ENCODE measurements around the gene RASAL2. TPM values are rescaled to one million over a fixed set of nuclear protein-coding genes. Genes with fewer than 3 reads are reported as not detected.

The RASAL2 gene
- total RNA-seq (2012; rRNA removed) (19.2 and 20.6 TPM in 2 replicates), polyA plus RNA-seq (2012; rRNA removed) (12.9 and 13.1 TPM in 2 replicates), Bru-seq, nascent RNA (percentile 82 among the genes with signal in this experiment), BruChase-seq, experiment 1, labeled RNA remaining after a 6-hour chase (percentile 57 among the genes with signal in this experiment), BruChase-seq, experiment 2, labeled RNA remaining after a 2-hour chase (percentile 68 among the genes with signal in this experiment)
- polyA plus RNA-seq (2012; cell fraction: cytosol; rRNA removed) = 5.1 TPM in 2 replicates
- 26.8 and 71.5 TPM in 2 replicates for polyA plus RNA-seq (2012; cell fraction: nucleus; rRNA removed; ENCODE audit: low replicate concordance)
- long read RNA-seq, partial matches to known transcripts = 8 of 10 reads
- long read RNA-seq, other reads (novel, unspliced or antisense) = 2 of 10 reads

- in situ Hi-C loops (cut with MboI; ENCODE audit: low sequenced_read_pairs) (no loop called here), dilution Hi-C loops (cut with HindIII; ENCODE audit: low sequenced_read_pairs, unreplicated experiment) (no loop called here), intact Hi-C loops (cut with micrococcal nuclease) (loop anchor here (1.0 to 5.0 kb wide), 5 partner anchors 37 to 189 kb away; no protein-coding TSS in a partner anchor)
- Histone ChIP-seq H3K4me2 (ENCODE audit: low read depth, low read length) (peak within 1 kb of the TSS; percentile 97), H3K27ac (ENCODE audit: insufficient read depth, low read length) (peak within 1 kb of the TSS; percentile 70), H2AK9ac (replicated peaks; ENCODE audit: low read depth, low read length, poor library complexity) (peak within 1 kb of the TSS; percentile 95), H4K5ac (ENCODE audit: low read depth, low read length) (peak within 1 kb of the TSS; percentile 23; the same call in 1 of the 2 replicates), H3K18ac (ENCODE audit: low read depth, low read length) (peak within 1 kb of the TSS; percentile 28), H2AFZ (replicated peaks; ENCODE audit: low read length, poor library complexity) (peak within 1 kb of the TSS; percentile 96), H4K91ac (ENCODE audit: insufficient read depth, low read depth, low read length) (peak within 1 kb of the TSS; percentile 53), H3K23ac (ENCODE audit: low read depth, low read length) (peak within 1 kb of the TSS; percentile 82), H3K56ac (ENCODE audit: extremely low read depth, insufficient read depth, low read length) (peak within 1 kb of the TSS; percentile 88), H2BK20ac (ENCODE audit: low read depth, low read length) (0 out of 2 replicates have a peak within 1 kb of the TSS, but pooled peaks have one; percentile 9), H3K9me1 (ENCODE audit: insufficient read depth, low read length) (no peaks in the 10 kb centered on the region; the same call in 1 of the 2 replicates), H2BK5ac (ENCODE audit: low read depth, low read length, poor library complexity, severe bottlenecking) (peak within 1 kb of the TSS; percentile 89), H4K20me1 (ENCODE audit: insufficient read depth, low read length) (no peaks in the 10 kb centered on the region; the same call in 1 of the 2 replicates), H3K9ac (ENCODE audit: low read depth, low read length) (peak within 1 kb of the TSS; percentile 72), H3K4me1 (ENCODE audit: control insufficient read depth, insufficient read depth, low read length) (peaks cover 9% of the 10 kb centered on the region; the same call in 1 of the 2 replicates), H3K4me3 (ENCODE audit: insufficient read depth, low read depth, low read length) (peak within 1 kb of the TSS; percentile 77), H2AK5ac (ENCODE audit: low read depth, low read length) (peak within 1 kb of the TSS; percentile 50; the same call in 1 of the 2 replicates), H3K36me3 (ENCODE audit: control insufficient read depth, insufficient read depth, low read length) (no peaks in the 10 kb centered on the region), H2BK15ac (ENCODE audit: low read depth, low read length) (peak within 1 kb of the TSS; percentile 0; the same call in 1 of the 3 replicates), H3K14ac (replicated peaks; ENCODE audit: low read depth, low read length) (peak within 1 kb of the TSS; percentile 82), H3K79me1 (ENCODE audit: low read depth in 1 of 2, low read length in 2 of 2) (peaks cover 10 to 34% of the 10 kb centered on the region in 2 experiments), H3K27me3 (ENCODE audit: control insufficient read depth, insufficient read depth, low read length) (no peaks in the 10 kb centered on the region), H3K9me3 (ENCODE audit: control insufficient read depth, insufficient read depth, low read length) (no peaks in the 10 kb centered on the region), H4K8ac (ENCODE audit: low read depth in 2 of 2, low read length in 2 of 2) (peak within 1 kb of the TSS; percentile 22 to 83; a peak in 3 of 4 replicates), H2BK120ac (ENCODE audit: low read depth, low read length) (peak within 1 kb of the TSS; percentile 73), H3K4ac (ENCODE audit: low read depth, low read length) (peak within 1 kb of the TSS; percentile 74)
- ATAC-seq (ENCODE audit: low read depth) (peak; percentile 76), DNase-seq (peak; percentile 46)
- no TSS peak for BruUV-seq (replicated peaks)
- CTCF ChIA-PET = interaction anchor here (0.6 to 2.6 kb wide), 4 partner anchors 8 to 85 kb away, joined by 3 to 10 read pairs (median 7); no protein-coding TSS in a partner anchor
- TF ChIP-seq CTCF (conservative IDR thresholded peaks at IDR 0.05; ENCODE audit: low read depth, low read length) = peak; percentile 34
- TF ChIP-seq CEBPB (IDR thresholded peaks at IDR 0.05; ENCODE audit: low read depth, low read length) = no peak
- TF ChIP-seq MAFK (IDR thresholded peaks at IDR 0.05; ENCODE audit: low read depth, low read length) = no peak
- TF ChIP-seq POLR2A (IDR thresholded peaks at IDR 0.05; ENCODE audit: low read depth, low read length) = peak; percentile 14; the same call in 1 of the 2 replicates
- no peak for TF ChIP-seq USF2 (IDR thresholded peaks at IDR 0.05; ENCODE audit: low read depth, low read length)
- no peak for TF ChIP-seq MXI1 (IDR thresholded peaks at IDR 0.05; ENCODE audit: borderline replicate concordance, low read depth, low read length)
- peak; percentile 33; the same call in 1 of the 2 replicates for TF ChIP-seq RAD21 (IDR thresholded peaks at IDR 0.05; ENCODE audit: low read length)
- no peak; the same call in 1 of the 2 replicates for TF ChIP-seq MAZ (IDR thresholded peaks at IDR 0.05; ENCODE audit: borderline replicate concordance, low read depth, low read length)
- WGBS, 2 experiments (ENCODE audit: extremely low coverage in 2 of 2, insufficient read length in 1 of 2) = 0% methylated on average over 30 of the region's 82 CpGs; no CpG with 5 or more reads in 1 of the 2 experiments
- POLR2A ChIA-PET (ENCODE audit: unreplicated experiment) = interaction anchor here (0.6 kb wide), 2 partner anchors 30 to 145 kb away, joined by 3 to 5 read pairs; no protein-coding TSS in a partner anchor
Observed at GRCh38 chr1:178093951-178094738, at the start of gene RASAL2. RASAL2 (plus strand) TSS chr1:178094104; CDS start chr1:178094493, 389 bp downstream.
